K562 (cell line): ENCODE results near the gene NME4. TPM values are rescaled to one million over a fixed set of nuclear protein-coding genes. Genes with fewer than 3 reads are reported as not detected.

ENCODE experiments used
- ARID1B ChIP-seq: fragments of 450-650 bp; IDR thresholded peaks from 2 replicates; pipeline ENCODE4 v1.6.1; 2016; ENCODE audit warnings: antibody characterized with exemption, mild to moderate bottlenecking, inconsistent platforms
- ARID3A ChIP-seq: IDR thresholded peaks from 2 replicates; pipeline ENCODE4 v1.6.1; 2012; ENCODE audit warnings: low read depth, low read length, improper control_type of control experiment, borderline replicate concordance
- CC2D1A ChIP-seq: fragments of 450-650 bp; IDR thresholded peaks from 2 replicates; pipeline ENCODE4 v1.6.1; 2017; ENCODE audit warnings: mild to moderate bottlenecking
- FOSL1 ChIP-seq: fragments of 200-800 bp; sonication (Bioruptor generic); conservative IDR thresholded peaks from 2 replicates; pipeline ENCODE4 v1.6.1; 2016; ENCODE audit warnings: missing genetic modification characterization, missing compliant biosample characterization
- GATA2 ChIP-seq: sonication (generic); formaldehyde crosslinking; IDR thresholded peaks from 2 replicates; pipeline ENCODE4 v1.4.0; 2020; ENCODE audit warnings: mild to moderate bottlenecking, missing genetic modification reagents
- GATAD2A ChIP-seq: fragments of 450-650 bp; IDR thresholded peaks from 2 replicates; pipeline ENCODE4 v1.6.1; 2017
- GTF2E2 ChIP-seq: fragments of 200-800 bp; sonication (Bioruptor generic); IDR thresholded peaks from 2 replicates; pipeline ENCODE4 v1.6.1; 2016; ENCODE audit warnings: missing genetic modification characterization, missing compliant biosample characterization
- GTF2F1 ChIP-seq: IDR thresholded peaks from 2 replicates; pipeline ENCODE4 v1.6.1; 2011; ENCODE audit warnings: low read depth, low read length, improper control_type of control experiment
- KLF10 ChIP-seq: fragments of 250-450 bp; sonication (Bioruptor Pico); IDR thresholded peaks from 2 replicates; pipeline ENCODE4 v1.6.1; 2021; ENCODE audit warnings: matching md5 sums
- NKRF ChIP-seq: fragments of 450-650 bp; IDR thresholded peaks from 2 replicates; pipeline ENCODE4 v1.6.1; 2016; ENCODE audit warnings: borderline replicate concordance
- RAD51 ChIP-seq: fragments of 450-650 bp; IDR thresholded peaks from 2 replicates; pipeline ENCODE4 v1.7.1; 2016; ENCODE audit warnings: low read depth, mild to moderate bottlenecking, borderline replicate concordance
- SREBF1 ChIP-seq: fragments of 150-350 bp; IDR thresholded peaks from 2 replicates; pipeline ENCODE4 v1.6.1; 2014; ENCODE audit warnings: antibody characterized with exemption, low read depth, low read length, borderline replicate concordance
- SRSF9 ChIP-seq: fragments of 200-400 bp; formaldehyde crosslinking; IDR thresholded peaks from 2 replicates; pipeline ENCODE4 v1.6.1; 2017; ENCODE audit warnings: low read depth, low read length, borderline replicate concordance
- TAF15 ChIP-seq: fragments of 200-400 bp; formaldehyde crosslinking; IDR thresholded peaks from 2 replicates; pipeline ENCODE4 v1.6.1; 2017; ENCODE audit warnings: mild to moderate bottlenecking, low read depth, low read length, moderate library complexity
- TAF9B ChIP-seq: fragments of 450-650 bp; IDR thresholded peaks from 2 replicates; pipeline ENCODE4 v1.6.1; 2018; ENCODE audit warnings: mild to moderate bottlenecking; ENCODE audit not compliant: partially characterized antibody
- ZBTB7A ChIP-seq: IDR thresholded peaks from 2 replicates; pipeline ENCODE4 v1.6.1; 2011; ENCODE audit warnings: low read depth, mild to moderate bottlenecking, low read length, moderate library complexity, borderline replicate concordance; ENCODE audit not compliant: control insufficient read depth
- ZBTB9 ChIP-seq: fragments of 450-650 bp; formaldehyde crosslinking; IDR thresholded peaks from 2 replicates; pipeline ENCODE4 v1.4.0; 2020; ENCODE audit warnings: mild to moderate bottlenecking, moderate library complexity
- ZNF12 ChIP-seq: sonication (generic); formaldehyde crosslinking; IDR thresholded peaks from 2 replicates; pipeline ENCODE4 v1.4.0; 2020; ENCODE audit warnings: mild to moderate bottlenecking, missing genetic modification reagents
- ZNF224 ChIP-seq: sonication (generic); formaldehyde crosslinking; IDR thresholded peaks from 2 replicates; pipeline ENCODE4 v1.8.0; 2022; ENCODE audit warnings: mild to moderate bottlenecking, missing genetic modification reagents
- ZNF232 ChIP-seq: sonication (generic); formaldehyde crosslinking; IDR thresholded peaks from 2 replicates; pipeline ENCODE4 v1.8.0; 2022; ENCODE audit warnings: mild to moderate bottlenecking, missing genetic modification reagents
- ZNF280A ChIP-seq: fragments of 450-650 bp; IDR thresholded peaks from 2 replicates; pipeline ENCODE4 v1.6.1; 2018; ENCODE audit warnings: mild to moderate bottlenecking, low read depth; ENCODE audit not compliant: partially characterized antibody
- ZNF354B ChIP-seq: fragments of 250-450 bp; sonication (Bioruptor Pico); IDR thresholded peaks from 2 replicates; pipeline ENCODE4 v1.4.0; 2020
- ZNF586 ChIP-seq: fragments of 450-650 bp; formaldehyde crosslinking; conservative IDR thresholded peaks from 2 replicates; pipeline ENCODE4 v1.4.0; 2020; ENCODE audit warnings: mild to moderate bottlenecking, moderate library complexity
- ZNF766 ChIP-seq: fragments of 200-800 bp; sonication (Bioruptor generic); conservative IDR thresholded peaks from 2 replicates; pipeline ENCODE4 v1.6.1; 2016; ENCODE audit warnings: missing genetic modification characterization, missing compliant biosample characterization
- polyA plus RNA-seq, 8 experiments: library from polyadenylated mRNA; depleted of rRNA in 4 of 8; stranded (reverse) in 5 of 8; unstranded in 3 of 8; fragments of >200 nt; fragmentation: Nextera tagmentation in 2 of 8; fragmentation: Illumina TruSeq in 1 of 8; extraction: Ambion mirVana in 2 of 8; extraction: Trizol in 1 of 8; gene quantifications; 2 replicates each; pipeline versions ENCODE4 v1.2.1 to v1.2.3, GENCODE V29; 2011 to 2014; ENCODE audit warnings: inconsistent platforms in 1 of 8, missing spikeins in 1 of 8
- total RNA-seq, 7 experiments: library from RNA; depleted of rRNA in 6 of 7; stranded (reverse); fragments of >200 nt in 6 of 7; fragmentation: Illumina TruSeq in 2 of 7; extraction: Trizol in 2 of 7; gene quantifications; 2 replicates each; pipeline versions ENCODE4 v1.2.1 to v1.2.3, GENCODE V29; 2011 to 2021; ENCODE audit warnings: low replicate concordance in 1 of 7

Gene NME4
- total and polyA plus RNA-seq, 9 of the 15 experiments (the other 6 are each of a cell fraction or from before 2014, with no cell fraction given) = 15.4 to 264 (median 139) TPM

- TF ChIP-seq ARID3A (no peak), TAF15 (no peak), ZNF280A (no peak), GTF2F1 (no peak), ZNF224 (CRISPR knock-in tag) (no peak), FOSL1 (tag) (no peak), SREBF1 (no peak), ARID1B (no peak), RAD51 (no peak), GATA2 (CRISPR knock-in tag) (no peak), TAF9B (no peak), ZNF354B (no peak), KLF10 (no peak), SRSF9 (no peak), NKRF (no peak), GATAD2A (no peak), ZNF12 (CRISPR knock-in tag) (no peak), CC2D1A (no peak), ZNF586 (CRISPR knock-in tag) (no peak), ZBTB9 (CRISPR knock-in tag) (peak; percentile 46; the same call in 1 of the 2 replicates), ZBTB7A (peak; percentile 86), ZNF766 (CRISPR knock-in tag) (0 out of 2 replicates have a peak, but pooled peaks have one; percentile 11), GTF2E2 (tag) (no peak), ZNF232 (no peak)
These were observed at the start of gene NME4 (continued) for GRCh38 chr16:397135-397661.
